ENCODE data around the gene SPATA33. TPM values are rescaled to one million over a fixed set of nuclear protein-coding genes. Genes with fewer than 3 reads are reported as not detected.
A peak's percentile ranks its signal among the peaks of the same experiment; 100 is the strongest.
"Not testable (repeated sequence)": the region's sequence is repeated elsewhere in the genome, so short reads cannot be mapped to it uniquely, and the experiment has no call there.

Gene SPATA33
- total and polyA plus RNA-seq, 10 of the 15 experiments (the other 5 are each of a cell fraction or from before 2014, with no cell fraction given), result 1.1 to 15.8 (median 7.6) TPM

- TF ChIP-seq, protein P1, sequence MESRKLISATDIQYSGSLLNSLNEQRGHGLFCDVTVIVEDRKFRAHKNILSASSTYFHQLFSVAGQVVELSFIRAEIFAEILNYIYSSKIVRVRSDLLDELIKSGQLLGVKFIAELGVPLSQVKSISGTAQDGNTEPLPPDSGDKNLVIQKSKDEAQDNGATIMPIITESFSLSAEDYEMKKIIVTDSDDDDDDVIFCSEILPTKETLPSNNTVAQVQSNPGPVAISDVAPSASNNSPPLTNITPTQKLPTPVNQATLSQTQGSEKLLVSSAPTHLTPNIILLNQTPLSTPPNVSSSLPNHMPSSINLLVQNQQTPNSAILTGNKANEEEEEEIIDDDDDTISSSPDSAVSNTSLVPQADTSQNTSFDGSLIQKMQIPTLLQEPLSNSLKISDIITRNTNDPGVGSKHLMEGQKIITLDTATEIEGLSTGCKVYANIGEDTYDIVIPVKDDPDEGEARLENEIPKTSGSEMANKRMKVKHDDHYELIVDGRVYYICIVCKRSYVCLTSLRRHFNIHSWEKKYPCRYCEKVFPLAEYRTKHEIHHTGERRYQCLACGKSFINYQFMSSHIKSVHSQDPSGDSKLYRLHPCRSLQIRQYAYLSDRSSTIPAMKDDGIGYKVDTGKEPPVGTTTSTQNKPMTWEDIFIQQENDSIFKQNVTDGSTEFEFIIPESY (IDR thresholded peaks at IDR 0.05), result no peak
Observed at GRCh38 chr16:89661215-89661614, 3.6 kb downstream of the SPATA33 start (continued).

- H3K79me2 ChIP-seq (ENCODE audit: control insufficient read depth, insufficient read depth, low read length); H3K27ac ChIP-seq (ENCODE audit: control insufficient read depth, insufficient read depth); CTCF ChIA-PET; H3K4me1 ChIP-seq (ENCODE audit: control insufficient read depth, insufficient read depth, low read length); ATAC-seq; H4K20me1 ChIP-seq (ENCODE audit: control insufficient read depth, insufficient read depth); RAD21 ChIA-PET (ENCODE audit: unreplicated experiment); H3K9me3 ChIP-seq (replicated peaks; ENCODE audit: control insufficient read depth, insufficient read depth, low read length); H2AFZ ChIP-seq (ENCODE audit: control insufficient read depth, low read depth, low read length); DNase-seq (ENCODE audit: low read depth, low spot score); BruUV-seq (replicated peaks); POLR2A ChIA-PET; H3K9ac ChIP-seq (ENCODE audit: control insufficient read depth, insufficient read depth, low read length); in situ Hi-C loops (cut with MboI); SMC1A ChIA-PET (ENCODE audit: uncharacterized antibody, unreplicated experiment); intact Hi-C loops (cut with micrococcal nuclease; ENCODE audit: unreplicated experiment); H3K27me3 ChIP-seq (replicated peaks in 1 of 2; ENCODE audit: control insufficient read depth in 2 of 2, insufficient read depth in 2 of 2, low read length in 1 of 2); H3K4me3 ChIP-seq; FAIRE-seq; H3K4me2 ChIP-seq (ENCODE audit: control insufficient read depth, insufficient read depth); H3K36me3 ChIP-seq (ENCODE audit: control insufficient read depth in 2 of 2, insufficient read depth in 2 of 2, low read length in 1 of 2): not testable (repeated sequence)
- WGBS (ENCODE audit: insufficient coverage, insufficient replicate concordance, low lambda C conversion rate, missing lambda C conversion rate), result 91% methylated on average over 11 of the region's 11 CpGs
Observed at GRCh38 chr16:89664238-89664637, 6.6 kb downstream of the SPATA33 start.

DNA sequence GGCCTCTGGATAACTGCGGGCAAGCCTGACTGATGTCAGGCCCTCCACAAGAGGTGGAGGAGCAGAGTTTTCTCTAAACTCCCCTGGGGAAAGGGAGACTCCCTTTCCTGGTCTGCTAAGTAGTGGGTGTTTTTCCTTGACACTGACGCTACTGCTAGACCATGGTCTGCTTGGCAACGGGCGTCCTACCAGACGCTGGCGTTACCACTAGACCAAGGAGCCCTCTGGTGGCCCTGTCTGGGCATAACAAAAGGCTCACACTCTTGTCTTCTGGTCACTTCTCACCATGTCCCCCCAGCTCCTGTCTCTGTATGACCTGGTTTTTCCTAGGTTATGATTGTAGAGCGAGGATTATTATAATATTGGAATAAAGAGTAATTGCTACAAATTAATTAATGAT, 9.4 kb downstream of the SPATA33 start:
- H3K27me3 ChIP-seq (replicated peaks in 1 of 2; ENCODE audit: control insufficient read depth in 2 of 2, insufficient read depth in 2 of 2, low read length in 1 of 2); intact Hi-C loops (cut with micrococcal nuclease; ENCODE audit: unreplicated experiment); H3K79me2 ChIP-seq (ENCODE audit: control insufficient read depth, insufficient read depth, low read length); SMC1A ChIA-PET (ENCODE audit: uncharacterized antibody, unreplicated experiment); H3K27ac ChIP-seq (ENCODE audit: control insufficient read depth, insufficient read depth); CTCF ChIA-PET; FAIRE-seq; BruUV-seq (replicated peaks); H3K4me2 ChIP-seq (ENCODE audit: control insufficient read depth, insufficient read depth); ATAC-seq; H3K9me3 ChIP-seq (replicated peaks; ENCODE audit: control insufficient read depth, insufficient read depth, low read length); H3K9ac ChIP-seq (ENCODE audit: control insufficient read depth, insufficient read depth, low read length); H3K4me3 ChIP-seq; RAD21 ChIA-PET (ENCODE audit: unreplicated experiment); H3K36me3 ChIP-seq (ENCODE audit: control insufficient read depth in 2 of 2, insufficient read depth in 2 of 2, low read length in 1 of 2); in situ Hi-C loops (cut with MboI); H3K4me1 ChIP-seq (ENCODE audit: control insufficient read depth, insufficient read depth, low read length); H4K20me1 ChIP-seq (ENCODE audit: control insufficient read depth, insufficient read depth); H2AFZ ChIP-seq (ENCODE audit: control insufficient read depth, low read depth, low read length); DNase-seq (ENCODE audit: low read depth, low spot score): not testable (repeated sequence)
- TF ChIP-seq, protein P1 (IDR thresholded peaks at IDR 0.05), result peak; percentile 80; the same call in 1 of the 2 replicates
- TF ChIP-seq CTCF (IDR thresholded peaks at IDR 0.05 in 2 of 3, conservative IDR thresholded peaks at IDR 0.05 in 1 of 3; ENCODE audit: control insufficient read depth in 2 of 3, extremely low read depth in 1 of 3, insufficient read depth in 1 of 3, low read depth in 3 of 3, low read length in 3 of 3) (peak in 2 of 3 experiments; percentile 18 to 24; a peak in 2 of 6 replicates), RAD21 (IDR thresholded peaks at IDR 0.05; ENCODE audit: insufficient read depth, low read depth, low read length) (0 out of 2 replicates have a peak, but pooled peaks have one; percentile 23)
- POLR2A ChIA-PET, result interaction anchor here (0.9 kb wide), 1 partner anchor 42 kb away, joined by 3 read pairs; no protein-coding TSS in a partner anchor
- 17% methylated on average over 7 of the region's 7 CpGs for WGBS (ENCODE audit: insufficient coverage, insufficient replicate concordance, low lambda C conversion rate, missing lambda C conversion rate)

Measured in GM12878 (cell line).